Endodermal cell (in vitro differentiated cells): ENCODE measurements around the gene DTNBP1. TPM values are rescaled to one million over a fixed set of nuclear protein-coding genes. Genes with fewer than 3 reads are reported as not detected.
"Not testable (repeated sequence)": the region's sequence is repeated elsewhere in the genome, so short reads cannot be mapped to it uniquely, and the experiment has no call there.

Experiments used
- DNase-seq: peaks from one replicate; pipeline ENCODE4 v3.0.0-alpha.2; 2017
- H3K27ac ChIP-seq: 2 replicates; pipeline ENCODE4 v1.5.1; 2013; ENCODE audit warnings: mild to moderate bottlenecking, low read depth, low read length, moderate library complexity
- H3K27me3 ChIP-seq: 2 replicates; pipeline ENCODE4 v1.6.1; 2013; ENCODE audit warnings: mild to moderate bottlenecking, low read length, moderate library complexity; ENCODE audit not compliant: insufficient read depth, control insufficient read depth, poor library complexity, severe bottlenecking
- H3K36me3 ChIP-seq: 2 replicates; pipeline ENCODE4 v1.7.0; 2013; ENCODE audit warnings: mild to moderate bottlenecking, low read length, moderate library complexity; ENCODE audit not compliant: control insufficient read depth, insufficient read depth
- H3K4me1 ChIP-seq: one replicate; pipeline ENCODE4 v1.7.0; 2013; ENCODE audit warnings: low read length; ENCODE audit not compliant: control insufficient read depth, insufficient read depth
- H3K4me3 ChIP-seq: 2 replicates; pipeline ENCODE4 v1.5.1; 2013; ENCODE audit warnings: mild to moderate bottlenecking, low read length, moderate library complexity
- H3K9ac ChIP-seq: 2 replicates; pipeline ENCODE4 v1.6.1; 2013; ENCODE audit warnings: mild to moderate bottlenecking, low read length, moderate library complexity; ENCODE audit not compliant: poor library complexity, severe bottlenecking; ENCODE audit errors: extremely low read depth
- H3K9me3 ChIP-seq: 2 replicates; pipeline ENCODE4 v1.6.1; 2013; ENCODE audit warnings: mild to moderate bottlenecking, low read length, moderate library complexity; ENCODE audit not compliant: control insufficient read depth
- H3K27ac Mint-ChIP-seq: 2 replicates; pipeline ENCODE4 v1.8.0; 2020; ENCODE audit warnings: mixed read lengths
- H3K27me3 Mint-ChIP-seq: 2 replicates; pipeline ENCODE4 v1.8.0; 2021; ENCODE audit warnings: mild to moderate bottlenecking, mixed read lengths; ENCODE audit not compliant: insufficient read depth
- H3K36me3 Mint-ChIP-seq: 2 replicates; pipeline ENCODE4 v1.8.0; 2020; ENCODE audit warnings: low read depth, mixed read lengths
- H3K4me1 Mint-ChIP-seq: 2 replicates; pipeline ENCODE4 v1.8.0; 2020; ENCODE audit warnings: mixed read lengths
- H3K4me3 Mint-ChIP-seq: 2 replicates; pipeline ENCODE4 v1.8.0; 2020; ENCODE audit warnings: mild to moderate bottlenecking, moderate library complexity, mixed read lengths
- H3K9me3 Mint-ChIP-seq: 2 replicates; pipeline ENCODE4 v1.8.0; 2020; ENCODE audit warnings: mild to moderate bottlenecking, mixed read lengths
- WGBS, 2 experiments: methylation state at CpG; one replicate each; pipeline versions ENCODE4 v1.1.5 to v1.1.7; 2013; ENCODE audit warnings: missing lambda C conversion rate in 2 of 2, mixed read lengths in 1 of 2; ENCODE audit not compliant: insufficient coverage in 1 of 2, insufficient read length in 1 of 2; 5-methylcytosine and 5-hydroxymethylcytosine counted together
- total RNA-seq, 2 donors: library from RNA; stranded (reverse); fragmentation: NEBNext Ultra II Directional in 1 of 2; extraction: Animal tissue kit (Norgen Biotek cat#: 25700) in 1 of 2; gene quantifications; 2 replicates in 1 of 2; 3 replicates in 1 of 2; pipeline ENCODE4 v1.2.1, GENCODE V29; 2021
- TF ChIP-seq, protein P1 (sequence below): fragments of 200-600 bp; sonication (generic); conservative IDR thresholded peaks from 2 replicates; pipeline ENCODE4 v1.5.0; 2021; ENCODE audit warnings: antibody characterized with exemption, mild to moderate bottlenecking

Gene DTNBP1
- total RNA-seq, 2 donors from 2014 or later = 14.1 to 31.4 TPM

DNA sequence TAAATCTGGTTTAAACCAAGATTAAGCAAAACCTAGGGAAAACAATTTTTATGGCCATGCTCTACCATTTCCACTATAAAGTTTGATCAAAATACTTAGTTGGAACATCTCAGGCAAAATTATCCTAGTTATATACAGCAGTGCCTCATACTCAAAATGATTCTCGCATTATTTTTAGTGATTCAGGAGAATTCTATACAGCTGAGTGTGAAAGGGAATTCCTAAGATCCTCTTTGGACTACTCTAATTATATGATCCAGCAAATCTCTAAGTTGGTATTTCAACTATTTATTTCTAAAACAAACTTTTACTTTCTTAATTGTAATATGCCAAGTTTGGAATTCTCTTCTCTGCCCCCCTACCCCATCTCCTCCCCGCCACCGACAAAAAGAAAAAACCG is 8.6 kb downstream of the DTNBP1 start:
- WGBS, 2 experiments = 93 to 100% methylated on average over 1 to 2 of the region's 4 CpGs
- H3K9me3 Mint-ChIP-seq = no peaks in the 10 kb centered on the region
- DNase-seq = no peak

DNA sequence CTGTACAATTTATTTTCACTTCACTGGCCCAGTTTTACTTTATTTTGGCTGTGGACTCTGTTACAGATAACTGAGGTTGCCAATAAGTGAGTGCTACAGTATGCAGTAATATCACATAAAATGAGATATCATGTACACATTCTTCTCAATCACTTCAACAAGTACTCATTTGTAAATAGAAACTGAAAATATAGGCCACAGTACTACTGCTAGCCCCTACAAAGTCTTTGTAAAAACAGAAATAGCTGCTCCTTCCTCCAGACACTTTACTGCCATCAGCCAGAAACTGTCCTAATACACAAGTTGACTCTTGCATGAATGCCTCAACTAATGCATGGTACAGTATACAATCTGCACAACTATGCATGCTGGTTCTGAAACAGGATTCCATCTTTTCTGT is 9.2 kb downstream of the DTNBP1 start:
- H3K36me3 Mint-ChIP-seq = peaks cover 12% of the 10 kb centered on the region
- TF ChIP-seq, protein P1, sequence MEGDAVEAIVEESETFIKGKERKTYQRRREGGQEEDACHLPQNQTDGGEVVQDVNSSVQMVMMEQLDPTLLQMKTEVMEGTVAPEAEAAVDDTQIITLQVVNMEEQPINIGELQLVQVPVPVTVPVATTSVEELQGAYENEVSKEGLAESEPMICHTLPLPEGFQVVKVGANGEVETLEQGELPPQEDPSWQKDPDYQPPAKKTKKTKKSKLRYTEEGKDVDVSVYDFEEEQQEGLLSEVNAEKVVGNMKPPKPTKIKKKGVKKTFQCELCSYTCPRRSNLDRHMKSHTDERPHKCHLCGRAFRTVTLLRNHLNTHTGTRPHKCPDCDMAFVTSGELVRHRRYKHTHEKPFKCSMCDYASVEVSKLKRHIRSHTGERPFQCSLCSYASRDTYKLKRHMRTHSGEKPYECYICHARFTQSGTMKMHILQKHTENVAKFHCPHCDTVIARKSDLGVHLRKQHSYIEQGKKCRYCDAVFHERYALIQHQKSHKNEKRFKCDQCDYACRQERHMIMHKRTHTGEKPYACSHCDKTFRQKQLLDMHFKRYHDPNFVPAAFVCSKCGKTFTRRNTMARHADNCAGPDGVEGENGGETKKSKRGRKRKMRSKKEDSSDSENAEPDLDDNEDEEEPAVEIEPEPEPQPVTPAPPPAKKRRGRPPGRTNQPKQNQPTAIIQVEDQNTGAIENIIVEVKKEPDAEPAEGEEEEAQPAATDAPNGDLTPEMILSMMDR = no peak
- Histone ChIP-seq H3K27ac (no peak overlapping the region), H3K36me3 (peaks cover 8% of the 10 kb centered on the region), H3K4me1 (no peaks in the 10 kb centered on the region), H3K9me3 (no peaks in the 10 kb centered on the region), H3K9ac (no peak overlapping the region), H3K4me3 (no peak overlapping the region), H3K27me3 (no peaks in the 10 kb centered on the region)
- DNase-seq = no peak
- H3K4me3 Mint-ChIP-seq = no peak overlapping the region
- no peaks in the 10 kb centered on the region for H3K27me3 Mint-ChIP-seq
- H3K4me1 Mint-ChIP-seq = peaks cover 3% of the 10 kb centered on the region
- no peaks in the 10 kb centered on the region for H3K9me3 Mint-ChIP-seq
- H3K27ac Mint-ChIP-seq = no peak overlapping the region

More for the DNA sequence above, 8.6 kb downstream of the DTNBP1 start:
- no peaks in the 10 kb centered on the region for H3K27me3 Mint-ChIP-seq
- TF ChIP-seq, protein P1 = no peak
- H3K4me1 Mint-ChIP-seq = peaks cover 6% of the 10 kb centered on the region
- Histone ChIP-seq H3K9ac (no peak overlapping the region), H3K4me1 (no peaks in the 10 kb centered on the region), H3K36me3 (peaks cover 3% of the 10 kb centered on the region), H3K9me3 (no peaks in the 10 kb centered on the region), H3K4me3 (no peak overlapping the region), H3K27me3 (no peaks in the 10 kb centered on the region), H3K27ac (no peak overlapping the region)
- no peak overlapping the region for H3K27ac Mint-ChIP-seq
- peaks cover 8% of the 10 kb centered on the region for H3K36me3 Mint-ChIP-seq
- H3K4me3 Mint-ChIP-seq = no peak overlapping the region

DNA sequence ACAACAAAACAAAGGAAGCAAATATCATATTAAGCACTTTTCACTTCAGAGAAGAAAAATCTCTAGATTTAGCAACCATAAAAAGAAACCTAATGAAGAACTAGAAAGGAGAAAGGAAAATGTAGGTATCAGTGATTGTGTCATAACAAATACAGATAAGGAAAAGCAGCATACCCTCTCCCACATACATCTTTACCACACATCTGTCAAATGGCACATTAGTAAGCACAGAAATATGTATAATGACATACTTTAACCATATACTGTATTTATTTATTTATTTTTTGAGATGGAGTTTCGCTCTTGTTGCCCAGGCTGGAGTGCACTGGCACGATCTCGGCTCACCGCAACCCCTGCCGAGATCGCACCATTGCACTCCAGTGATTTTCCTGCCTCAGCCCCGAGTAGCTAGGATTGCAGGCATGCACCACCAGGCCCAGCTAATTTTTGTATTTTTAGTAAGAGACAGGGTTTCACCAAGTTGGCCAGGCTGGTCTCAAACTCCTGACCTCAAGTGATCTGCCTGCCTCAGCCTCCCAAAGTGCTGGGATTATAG is 12.7 kb downstream of the DTNBP1 start:
- not testable (repeated sequence) for H3K4me3 Mint-ChIP-seq, H3K9me3 Mint-ChIP-seq, H3K27ac Mint-ChIP-seq, DNase-seq, H3K9me3 ChIP-seq, H3K4me1 ChIP-seq, H3K4me1 Mint-ChIP-seq, H3K27me3 ChIP-seq, H3K27me3 Mint-ChIP-seq, H3K9ac ChIP-seq, H3K27ac ChIP-seq, H3K4me3 ChIP-seq
- H3K36me3 Mint-ChIP-seq = peaks cover 20% of the 10 kb centered on the region
- 83 to 96% methylated on average over 4 to 7 of the region's 7 CpGs for WGBS, 2 experiments
- peaks cover 12% of the 10 kb centered on the region for H3K36me3 ChIP-seq

DNA sequence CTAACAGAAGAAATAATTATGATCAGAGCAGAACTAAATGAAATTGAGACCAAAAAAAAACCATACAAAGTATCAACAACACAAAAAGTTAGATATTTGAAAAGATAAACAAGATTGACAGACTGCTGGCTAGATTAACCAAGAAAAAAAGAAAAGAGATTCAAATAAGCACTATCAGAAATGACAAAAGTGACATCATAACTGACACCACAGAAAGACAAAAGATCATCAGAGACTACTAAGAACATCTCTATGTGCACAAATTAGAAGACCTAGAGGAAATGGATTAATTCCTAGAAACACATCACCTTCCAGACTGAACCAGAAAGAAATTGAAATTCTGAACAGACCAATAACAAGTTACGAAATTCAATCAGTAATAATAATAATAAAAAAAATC is 17.9 kb downstream of the DTNBP1 start:
- H3K9ac ChIP-seq = no peak overlapping the region
- no peak overlapping the region for H3K27ac ChIP-seq
- DNase-seq = no peak
- peaks cover 24% of the 10 kb centered on the region for H3K9me3 ChIP-seq
- TF ChIP-seq, protein P1 = no peak
- Mint-ChIP-seq H3K9me3 (peaks cover 7% of the 10 kb centered on the region), H3K4me3 (no peak overlapping the region), H3K36me3 (peaks cover 18% of the 10 kb centered on the region), H3K27me3 (no peaks in the 10 kb centered on the region), H3K4me1 (no peaks in the 10 kb centered on the region), H3K27ac (no peak overlapping the region)
- no peak overlapping the region for H3K4me3 ChIP-seq
- 86% methylated on average over 1 of the region's 1 CpG; no CpG with 5 or more reads in 1 of the 2 experiments for WGBS, 2 experiments
- no peaks in the 10 kb centered on the region for H3K27me3 ChIP-seq
- no peaks in the 10 kb centered on the region for H3K4me1 ChIP-seq
- peaks cover 12% of the 10 kb centered on the region for H3K36me3 ChIP-seq
